ENCODE data around the gene ABHD17A. TPM values are rescaled to one million over a fixed set of nuclear protein-coding genes. Genes with fewer than 3 reads are reported as not detected.
A peak's percentile ranks its signal among the peaks of the same experiment; 100 is the strongest.

Gene ABHD17A
- total RNA-seq, 1 experiment from 2014 or later: 47.7 TPM

DNA sequence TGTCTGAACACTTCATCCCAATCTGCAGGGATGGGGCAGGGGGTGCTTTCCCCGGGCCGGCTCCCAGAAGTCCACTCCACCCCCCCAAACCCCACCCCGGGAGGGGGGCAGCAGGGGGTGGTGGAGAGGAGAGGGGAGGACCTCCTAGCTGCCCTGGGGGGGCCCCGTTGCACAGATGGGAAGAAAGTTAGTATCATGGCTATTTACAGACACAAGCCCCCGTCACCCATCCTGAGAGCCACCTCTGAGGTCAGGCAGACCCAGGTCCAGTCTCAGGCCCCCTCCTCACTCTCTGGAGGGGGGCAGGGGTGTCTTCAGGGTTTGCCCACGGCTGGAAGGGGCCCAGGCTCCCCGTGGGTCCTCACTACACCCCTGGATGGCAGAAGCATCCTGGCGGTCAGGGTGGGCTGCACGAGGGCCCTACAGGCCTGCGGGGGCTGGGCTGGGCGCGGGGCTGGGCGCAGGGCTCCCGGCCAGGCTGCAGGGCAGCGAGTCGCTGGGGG is 31.2 kb downstream of the ABHD17A start:
- Histone ChIP-seq H3K4me1 (peaks cover 13% of the 10 kb centered on the region; the same call in 1 of the 2 replicates), H3K4me3 (ENCODE audit: low read depth, low read length) (no peak overlapping the region), H3K27me3 (replicated peaks; ENCODE audit: control insufficient read depth, insufficient read depth, low read length) (no peaks in the 10 kb centered on the region), H3K9me3 (no peaks in the 10 kb centered on the region), H3K36me3 (ENCODE audit: control insufficient read depth, insufficient read depth, low read length) (no peaks in the 10 kb centered on the region)
- intact Hi-C loops (cut with micrococcal nuclease; ENCODE audit: unreplicated experiment): no loop called here
- no peaks in the 10 kb centered on the region for H3K4me1 Mint-ChIP-seq (ENCODE audit: low read depth, unreplicated experiment)
- DNase-seq: no peak
- ChIA-PET CTCF (no interaction called here), POLR2A (no interaction called here)
- no TSS peak for BruUV-seq (replicated peaks)
- H3K4me3 Mint-ChIP-seq (ENCODE audit: unreplicated experiment): no peak overlapping the region
- no peaks in the 10 kb centered on the region for H3K9me3 Mint-ChIP-seq (ENCODE audit: unreplicated experiment)
- no peak overlapping the region for H3K27ac Mint-ChIP-seq (ENCODE audit: unreplicated experiment)
- TF ChIP-seq, protein P1, sequence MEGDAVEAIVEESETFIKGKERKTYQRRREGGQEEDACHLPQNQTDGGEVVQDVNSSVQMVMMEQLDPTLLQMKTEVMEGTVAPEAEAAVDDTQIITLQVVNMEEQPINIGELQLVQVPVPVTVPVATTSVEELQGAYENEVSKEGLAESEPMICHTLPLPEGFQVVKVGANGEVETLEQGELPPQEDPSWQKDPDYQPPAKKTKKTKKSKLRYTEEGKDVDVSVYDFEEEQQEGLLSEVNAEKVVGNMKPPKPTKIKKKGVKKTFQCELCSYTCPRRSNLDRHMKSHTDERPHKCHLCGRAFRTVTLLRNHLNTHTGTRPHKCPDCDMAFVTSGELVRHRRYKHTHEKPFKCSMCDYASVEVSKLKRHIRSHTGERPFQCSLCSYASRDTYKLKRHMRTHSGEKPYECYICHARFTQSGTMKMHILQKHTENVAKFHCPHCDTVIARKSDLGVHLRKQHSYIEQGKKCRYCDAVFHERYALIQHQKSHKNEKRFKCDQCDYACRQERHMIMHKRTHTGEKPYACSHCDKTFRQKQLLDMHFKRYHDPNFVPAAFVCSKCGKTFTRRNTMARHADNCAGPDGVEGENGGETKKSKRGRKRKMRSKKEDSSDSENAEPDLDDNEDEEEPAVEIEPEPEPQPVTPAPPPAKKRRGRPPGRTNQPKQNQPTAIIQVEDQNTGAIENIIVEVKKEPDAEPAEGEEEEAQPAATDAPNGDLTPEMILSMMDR (IDR thresholded peaks at IDR 0.05; ENCODE audit: insufficient read depth in 1 of 2, low read depth in 1 of 2, low read length in 1 of 2, severe bottlenecking in 1 of 2, unreplicated experiment in 1 of 2): no peak
- H3K27me3 Mint-ChIP-seq (ENCODE audit: insufficient read depth, unreplicated experiment): no peaks in the 10 kb centered on the region
- H3K36me3 Mint-ChIP-seq (ENCODE audit: insufficient read depth, unreplicated experiment): peaks cover 10% of the 10 kb centered on the region

DNA sequence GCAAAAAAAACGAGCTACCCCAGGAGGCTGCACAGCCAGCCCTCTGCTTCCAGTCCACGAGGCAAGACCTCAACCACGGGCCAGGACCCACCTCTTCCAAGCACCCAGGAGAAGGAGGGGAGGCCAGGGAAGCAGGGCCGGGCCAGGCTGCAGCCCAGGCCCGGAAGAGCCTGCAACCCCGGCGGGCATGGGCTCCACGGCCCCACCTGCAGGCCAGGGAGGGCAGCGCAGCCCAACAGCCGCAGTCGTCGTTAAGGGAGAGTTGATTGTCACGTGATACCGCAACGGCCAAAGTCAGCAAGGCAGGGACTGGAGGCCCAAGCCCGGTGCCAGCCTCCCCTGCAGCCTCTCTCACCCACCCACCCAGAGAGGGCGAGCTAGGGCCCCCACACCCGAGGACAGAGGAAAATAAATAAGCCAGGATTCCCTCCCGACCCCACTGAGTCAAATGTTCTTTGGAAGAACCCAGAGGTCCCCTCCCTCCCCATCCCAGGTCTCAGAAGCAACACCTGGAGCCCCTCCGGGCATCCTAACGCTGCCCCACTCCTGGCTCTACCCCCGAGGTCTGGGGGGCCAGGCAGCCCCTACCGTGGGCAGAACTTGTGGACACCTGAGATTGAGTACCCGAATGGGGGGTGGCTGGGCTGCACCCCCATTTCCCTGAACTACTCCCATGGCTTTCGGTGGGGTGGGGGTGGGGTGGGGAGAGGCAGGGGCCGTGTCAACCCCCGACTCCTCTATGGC is 31.8 kb downstream of the ABHD17A start:
- intact Hi-C loops (cut with micrococcal nuclease; ENCODE audit: unreplicated experiment): no loop called here
- DNase-seq: peak; percentile 62 to 77
- Mint-ChIP-seq H3K4me1 (ENCODE audit: low read depth, unreplicated experiment) (no peaks in the 10 kb centered on the region), H3K27me3 (ENCODE audit: insufficient read depth, unreplicated experiment) (no peaks in the 10 kb centered on the region), H3K4me3 (ENCODE audit: unreplicated experiment) (no peak overlapping the region), H3K36me3 (ENCODE audit: insufficient read depth, unreplicated experiment) (peaks cover 10% of the 10 kb centered on the region), H3K27ac (ENCODE audit: unreplicated experiment) (no peak overlapping the region), H3K9me3 (ENCODE audit: unreplicated experiment) (no peaks in the 10 kb centered on the region)
- BruUV-seq (replicated peaks): TSS peak; percentile 34
- TF ChIP-seq, protein P1 (IDR thresholded peaks at IDR 0.05; ENCODE audit: insufficient read depth in 1 of 2, low read depth in 1 of 2, low read length in 1 of 2, severe bottlenecking in 1 of 2, unreplicated experiment in 1 of 2): peak; percentile 71 to 81
- H3K27me3 ChIP-seq (replicated peaks; ENCODE audit: control insufficient read depth, insufficient read depth, low read length): no peaks in the 10 kb centered on the region
- 0 out of 2 replicates have a peak, but pooled peaks cover 12% of the 10 kb centered on the region for H3K4me1 ChIP-seq
- H3K9me3 ChIP-seq: no peaks in the 10 kb centered on the region
- H3K4me3 ChIP-seq (ENCODE audit: low read depth, low read length): no peak overlapping the region
- H3K36me3 ChIP-seq (ENCODE audit: control insufficient read depth, insufficient read depth, low read length): no peaks in the 10 kb centered on the region
- ChIA-PET POLR2A (no interaction called here), CTCF (interaction anchor here (0.6 kb wide), 1 partner anchor 334 kb away, joined by 3 read pairs; no protein-coding TSS in a partner anchor)

DNA sequence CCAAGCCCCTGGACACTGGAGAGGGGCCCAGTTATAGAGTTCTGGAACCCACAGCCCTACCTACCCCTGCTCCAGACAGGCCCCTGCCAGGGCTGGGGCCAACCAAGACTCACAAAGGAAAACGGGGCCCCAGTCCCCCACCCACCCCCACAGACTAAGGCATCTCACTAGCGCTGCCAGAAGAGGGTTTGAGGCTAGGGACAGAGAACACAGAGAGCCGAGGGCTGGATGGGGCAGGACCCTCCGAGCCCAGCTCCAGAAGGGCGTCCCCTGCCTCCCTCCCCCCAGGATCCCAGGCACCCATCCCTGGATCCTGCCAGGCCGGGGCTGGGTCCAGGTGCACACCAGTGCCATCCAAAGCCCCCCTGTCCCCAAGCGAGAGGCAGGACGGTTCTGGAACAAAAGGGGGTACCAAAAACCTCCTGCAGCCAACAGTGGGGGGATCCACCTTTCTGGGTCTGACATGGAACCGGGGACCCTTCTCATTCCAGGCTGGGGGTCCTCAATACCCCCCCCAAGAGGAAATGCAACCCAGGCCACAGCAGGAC is 32.6 kb downstream of the ABHD17A start:
- CTCF ChIA-PET: interaction anchor here (0.6 kb wide), 1 partner anchor 333 kb away, joined by 3 read pairs; no protein-coding TSS in a partner anchor
- no TSS peak for BruUV-seq (replicated peaks)
- H3K4me1 ChIP-seq: 0 out of 2 replicates have a peak, but pooled peaks cover 6% of the 10 kb centered on the region
- H3K27me3 ChIP-seq (replicated peaks; ENCODE audit: control insufficient read depth, insufficient read depth, low read length): no peaks in the 10 kb centered on the region
- H3K27ac Mint-ChIP-seq (ENCODE audit: unreplicated experiment): no peak overlapping the region
- no peaks in the 10 kb centered on the region for H3K9me3 ChIP-seq
- H3K4me1 Mint-ChIP-seq (ENCODE audit: low read depth, unreplicated experiment): no peaks in the 10 kb centered on the region
- POLR2A ChIA-PET: no interaction called here
- no peak for DNase-seq
- no peak overlapping the region for H3K4me3 ChIP-seq (ENCODE audit: low read depth, low read length)
- H3K36me3 ChIP-seq (ENCODE audit: control insufficient read depth, insufficient read depth, low read length): no peaks in the 10 kb centered on the region
- peaks cover 13% of the 10 kb centered on the region for H3K36me3 Mint-ChIP-seq (ENCODE audit: insufficient read depth, unreplicated experiment)
- no peak overlapping the region for H3K4me3 Mint-ChIP-seq (ENCODE audit: unreplicated experiment)
- TF ChIP-seq, protein P1 (IDR thresholded peaks at IDR 0.05; ENCODE audit: insufficient read depth in 1 of 2, low read depth in 1 of 2, low read length in 1 of 2, severe bottlenecking in 1 of 2, unreplicated experiment in 1 of 2): no peak
- no peaks in the 10 kb centered on the region for H3K9me3 Mint-ChIP-seq (ENCODE audit: unreplicated experiment)
- intact Hi-C loops (cut with micrococcal nuclease; ENCODE audit: unreplicated experiment): no loop called here
- no peaks in the 10 kb centered on the region for H3K27me3 Mint-ChIP-seq (ENCODE audit: insufficient read depth, unreplicated experiment)

Data from Caco-2 (cell line).